GM21825 (cell line): Measurements from ENCODE around the gene MMAB.

Source experiments
- ATAC-seq: cut with Tn5 transposase; IDR thresholded peaks from one replicate; pipeline ENCODE4 v1.9.1; 2021; ENCODE audit warnings: mild to moderate bottlenecking, moderate library complexity; ENCODE audit not compliant: unreplicated experiment

Gene MMAB

GRCh38 chr12:109542014-109542413 lies 31.3 kb downstream of the MMAB start:
- no peak for ATAC-seq

DNA sequence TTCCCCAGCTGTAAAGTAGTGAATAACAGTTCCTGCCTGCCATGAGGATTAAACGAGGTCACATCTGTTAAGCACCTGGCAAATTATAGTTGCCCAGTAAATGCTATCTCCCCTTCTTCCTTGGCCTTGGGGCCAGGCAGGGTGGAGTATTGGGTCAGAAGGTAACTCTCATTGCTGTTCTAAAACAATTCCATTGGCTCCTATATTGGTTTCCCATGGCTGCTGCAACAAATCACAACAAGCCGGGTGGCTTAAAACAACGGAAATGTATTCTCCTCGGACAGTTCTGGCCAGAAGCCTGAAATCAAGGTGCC lies 31.9 kb downstream of the MMAB start:
- no peak for ATAC-seq

GRCh38 chr12:109540526-109541412 lies 32.5 kb downstream of the MMAB start:
- ATAC-seq: no peak

DNA sequence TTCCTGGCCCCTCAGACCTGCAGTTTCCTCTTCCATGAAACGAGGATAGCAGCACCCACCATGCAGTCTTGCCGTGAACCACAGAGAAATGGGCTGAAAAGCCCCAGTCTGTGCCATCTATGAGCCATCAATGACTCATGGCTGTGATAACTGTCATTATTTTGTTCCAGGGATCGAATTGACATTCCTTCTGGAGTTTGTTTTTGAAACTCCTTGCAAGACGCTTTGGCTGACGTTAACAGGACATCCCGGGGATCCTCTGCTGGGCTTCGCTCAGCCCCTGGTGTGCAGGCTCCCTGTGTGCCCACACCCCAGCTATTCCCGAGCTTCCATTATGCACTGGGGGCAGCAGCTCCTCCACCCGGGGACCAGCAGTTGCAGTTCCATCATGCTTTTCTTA lies 33.8 kb downstream of the MMAB start:
- ATAC-seq: no peak

- no peak for ATAC-seq
These were observed 35.0 kb downstream of the MMAB start for GRCh38 chr12:109538191-109538863.

DNA sequence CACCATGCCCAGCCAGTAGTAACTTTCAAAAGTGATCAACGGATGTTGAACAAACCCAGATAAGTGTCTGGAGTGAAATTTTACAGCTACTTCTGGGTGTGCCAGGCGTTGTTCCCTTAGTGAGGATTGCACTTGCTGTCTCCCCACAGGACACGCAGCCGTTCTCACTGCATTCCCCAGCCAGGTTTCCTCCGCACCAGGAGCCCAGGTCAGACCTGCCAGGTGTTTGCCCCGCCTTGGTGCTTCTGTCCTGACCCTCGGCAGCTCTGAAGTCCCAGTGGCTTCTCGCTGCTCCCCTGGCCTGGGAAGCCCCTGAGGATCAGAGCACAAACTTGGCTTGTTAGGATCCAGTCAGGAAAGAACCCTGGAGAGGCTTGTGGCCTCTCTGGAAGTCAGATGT lies 36.2 kb downstream of the MMAB start:
- ATAC-seq: no peak

- ATAC-seq: no peak
These were observed 37.4 kb downstream of the MMAB start for GRCh38 chr12:109535863-109536250.

DNA sequence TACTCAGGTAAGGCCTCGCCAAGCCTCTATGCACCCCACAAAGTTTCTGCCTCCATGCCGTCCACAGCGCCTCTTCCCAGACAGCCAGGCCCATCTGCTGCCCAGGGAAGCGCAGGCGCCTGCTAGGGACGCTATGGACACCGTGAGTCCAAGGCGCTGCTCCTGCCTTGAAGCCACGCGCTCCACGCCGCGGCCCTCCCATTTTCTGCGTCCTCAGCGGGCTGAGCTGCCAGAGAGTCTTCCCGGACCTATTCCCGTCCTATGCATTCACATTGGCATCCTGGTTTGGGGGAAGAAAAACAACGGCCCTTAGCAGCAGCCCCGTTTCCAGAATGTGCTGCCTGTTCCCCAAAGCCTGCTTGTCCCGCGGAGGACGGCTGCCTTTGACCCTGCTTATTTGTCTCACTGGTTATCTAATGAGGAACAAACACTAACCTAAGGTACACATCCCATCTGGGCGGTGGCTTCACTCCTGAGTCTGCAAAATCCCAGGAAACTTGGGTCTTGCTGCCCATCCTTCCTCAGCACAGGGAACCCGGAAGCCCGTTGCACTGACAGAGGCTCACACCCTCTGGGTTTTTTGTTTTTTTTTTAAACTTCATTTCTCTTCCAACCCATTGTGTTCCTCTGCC lies 38.0 kb downstream of the MMAB start:
- ATAC-seq: no peak

GRCh38 chr12:109534456-109534855 lies 38.8 kb downstream of the MMAB start:
- ATAC-seq: no peak

DNA sequence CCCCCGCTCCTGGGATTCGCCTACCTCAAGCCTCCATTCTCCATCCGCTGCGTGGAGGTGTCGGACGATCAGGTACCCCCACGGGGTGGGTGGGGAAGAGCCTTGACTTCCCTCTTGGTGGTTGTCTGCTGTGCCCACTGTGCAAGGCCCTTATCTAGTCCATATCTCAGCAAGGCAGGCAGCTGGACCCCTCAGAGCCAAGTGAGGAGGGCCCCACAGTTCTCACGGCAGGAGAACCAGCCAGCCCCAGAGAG lies 39.9 kb downstream of the MMAB start:
- ATAC-seq: no peak

- no peak for ATAC-seq
These were observed 40.4 kb downstream of the MMAB start for GRCh38 chr12:109532721-109533486.

GRCh38 chr12:109531411-109531810 lies 41.9 kb downstream of the MMAB start:
- ATAC-seq: no peak

DNA sequence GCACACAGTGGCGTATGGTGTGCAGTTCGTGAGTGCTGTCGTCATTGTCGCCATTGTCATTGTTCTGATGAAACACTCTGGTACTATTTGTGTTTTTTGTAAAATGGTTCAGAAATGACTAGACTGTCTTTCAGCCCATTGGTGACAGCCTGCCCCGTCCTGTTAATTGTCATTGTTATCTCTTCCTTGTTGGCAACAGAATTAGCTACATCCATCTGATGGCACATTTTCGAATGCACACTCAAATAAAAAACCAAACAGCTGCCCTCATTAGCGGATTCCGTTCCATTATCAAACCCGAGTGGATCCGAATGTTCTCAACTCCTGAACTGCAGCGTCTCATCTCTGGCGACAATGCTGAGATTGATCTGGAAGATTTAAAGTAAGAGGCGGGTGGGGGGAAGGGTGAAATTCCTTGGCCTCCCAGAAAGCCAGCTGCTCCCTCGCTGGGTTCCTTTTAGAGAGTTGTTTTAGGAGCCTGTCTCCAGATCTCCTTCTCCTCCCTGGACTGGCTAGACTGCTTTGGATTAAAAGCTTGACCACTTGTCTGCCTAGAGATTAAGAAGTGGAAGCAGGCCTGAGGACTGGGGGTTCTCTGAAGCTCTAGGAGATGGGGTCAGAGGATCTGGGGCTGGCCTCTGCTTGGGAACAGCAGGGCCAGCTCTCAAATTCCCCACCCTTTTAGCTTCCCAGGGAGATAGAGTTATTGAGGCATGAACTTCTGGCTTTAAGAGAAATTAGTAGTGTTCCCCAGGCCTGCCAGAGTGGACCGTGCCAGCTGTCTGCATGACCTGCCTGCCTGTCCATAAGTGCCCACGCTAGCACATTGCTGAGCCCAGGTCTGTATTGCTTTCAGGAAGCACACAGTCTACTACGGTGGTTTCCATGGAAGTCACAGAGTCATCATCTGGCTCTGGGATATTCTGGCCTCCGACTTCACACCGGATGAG lies 43.3 kb downstream of the MMAB start:
- ATAC-seq: no peak

DNA sequence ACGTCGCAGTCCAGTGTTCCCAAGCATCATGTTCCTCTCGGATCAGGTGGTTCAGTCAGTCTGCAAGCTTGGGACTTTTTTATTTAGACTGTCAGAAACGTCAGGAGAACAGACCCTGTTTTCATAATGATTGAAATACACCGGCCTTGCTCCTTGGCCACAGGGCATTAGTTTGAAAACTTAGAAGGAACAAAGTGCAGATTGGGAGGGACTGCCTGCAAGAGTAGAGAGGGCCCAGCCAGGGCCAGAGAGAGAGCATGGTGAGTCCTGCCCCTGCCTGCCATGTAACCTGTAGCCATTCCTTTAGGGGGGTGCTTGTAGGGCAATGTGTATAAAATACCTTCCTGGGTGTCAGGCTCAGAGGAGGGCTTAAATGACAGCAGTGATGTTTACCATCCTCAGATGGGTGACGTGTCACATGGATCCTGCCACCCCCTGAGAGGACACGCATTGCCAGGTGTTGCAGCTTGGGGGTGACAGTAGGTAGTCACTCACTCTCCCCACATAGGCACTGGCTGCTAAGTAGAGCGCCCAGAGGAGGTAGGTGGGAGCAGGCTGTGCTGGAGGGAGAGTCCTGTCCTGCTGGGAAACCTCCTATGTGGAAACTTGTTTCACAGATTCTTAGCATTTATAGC lies 45.7 kb downstream of the MMAB start:
- no peak for ATAC-seq

GRCh38 chr12:109525279-109525585 lies 48.1 kb downstream of the MMAB start:
- ATAC-seq: no peak

- ATAC-seq: no peak
These were observed 48.6 kb downstream of the MMAB start for GRCh38 chr12:109524466-109525278.

DNA sequence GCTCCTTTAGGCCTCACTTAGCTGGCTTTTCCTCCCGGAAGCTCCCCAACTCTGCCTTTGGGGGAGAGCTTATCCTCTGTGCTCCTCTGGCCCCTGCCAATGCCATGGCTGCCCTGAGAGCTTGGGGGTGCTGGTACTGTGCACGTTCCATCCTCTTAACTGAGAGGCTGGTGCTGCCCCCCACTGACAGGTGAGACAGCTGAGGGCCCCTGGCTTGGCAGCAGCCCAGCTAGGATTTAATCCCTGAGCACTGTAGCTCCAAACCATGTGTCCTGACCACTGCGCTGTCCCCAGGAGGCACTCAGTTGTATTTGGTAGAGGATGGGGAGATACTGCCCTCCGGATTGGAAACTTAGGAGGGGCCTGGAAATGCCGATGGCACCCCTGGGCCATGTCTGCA lies 49.8 kb downstream of the MMAB start:
- no peak for ATAC-seq

DNA sequence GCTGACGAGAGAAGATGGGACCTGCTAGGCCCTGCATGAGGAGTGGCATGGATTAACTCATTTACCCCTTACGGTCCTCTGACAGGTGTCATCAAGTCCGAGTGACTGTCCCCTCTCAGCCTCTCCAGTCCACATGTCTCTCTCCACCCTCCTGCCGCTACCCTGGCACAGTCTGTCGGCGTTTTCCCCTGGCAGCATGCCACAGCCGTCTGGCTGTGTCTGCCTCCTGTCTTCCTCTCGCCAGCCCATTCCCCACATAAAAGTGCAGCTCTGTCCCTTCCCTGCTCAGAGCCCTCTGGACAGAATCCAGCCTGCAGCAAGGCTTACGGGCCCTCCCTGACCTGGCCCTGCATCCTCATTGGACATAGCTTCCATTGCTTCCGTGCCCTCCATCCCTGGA lies 50.2 kb downstream of the MMAB start:
- ATAC-seq: no peak

GRCh38 chr12:109521831-109522230 lies 51.5 kb downstream of the MMAB start:
- ATAC-seq: no peak
